H9 (cell line): ENCODE results near the gene NRXN3. TPM values are rescaled to one million over a fixed set of nuclear protein-coding genes. Genes with fewer than 3 reads are reported as not detected.
"Not testable (repeated sequence)": the region's sequence is repeated elsewhere in the genome, so short reads cannot be mapped to it uniquely, and the experiment has no call there.

Source experiments
- DNase-seq: peaks from one replicate; pipeline ENCODE4 v3.0.0-alpha.2; 2017
- H2AFZ ChIP-seq: one replicate; pipeline ENCODE4 v1.6.1; 2013; ENCODE audit warnings: mild to moderate bottlenecking, low read length, control low read depth, moderate library complexity
- H2AK5ac ChIP-seq: 2 replicates; pipeline ENCODE4 v1.6.1; 2013; ENCODE audit warnings: low read length, control low read depth, mixed read lengths; ENCODE audit not compliant: insufficient read length
- H2BK120ac ChIP-seq: one replicate; pipeline ENCODE4 v1.6.1; 2013; ENCODE audit warnings: low read depth, mild to moderate bottlenecking, low read length, control low read depth, inconsistent platforms; ENCODE audit not compliant: poor library complexity, severe bottlenecking
- H2BK12ac ChIP-seq: 2 replicates; pipeline ENCODE4 v1.6.1; 2013; ENCODE audit warnings: low read length, control low read depth, mixed read lengths, low read depth; ENCODE audit not compliant: insufficient read length
- H2BK15ac ChIP-seq: 2 replicates; pipeline ENCODE4 v1.6.1; 2013; ENCODE audit warnings: low read depth, low read length, control low read depth
- H2BK20ac ChIP-seq: one replicate; pipeline ENCODE4 v1.6.1; 2013; ENCODE audit warnings: low read depth, mild to moderate bottlenecking, low read length, control low read depth, inconsistent platforms; ENCODE audit not compliant: poor library complexity, severe bottlenecking
- H2BK5ac ChIP-seq: 2 replicates; pipeline ENCODE4 v1.6.1; 2013; ENCODE audit warnings: low read length, control low read depth, mixed read lengths; ENCODE audit not compliant: insufficient read length
- H3K14ac ChIP-seq: 2 replicates; pipeline ENCODE4 v1.6.1; 2013; ENCODE audit warnings: low read length, control low read depth; ENCODE audit not compliant: insufficient read depth
- H3K18ac ChIP-seq: 2 replicates; pipeline ENCODE4 v1.6.1; 2013; ENCODE audit warnings: low read depth, mild to moderate bottlenecking, mixed read lengths, low read length, control low read depth; ENCODE audit not compliant: insufficient read length
- H3K23ac ChIP-seq: 2 replicates; pipeline ENCODE4 v1.6.1; 2013; ENCODE audit warnings: low read length, control low read depth, mixed read lengths, low read depth; ENCODE audit not compliant: insufficient read length
- H3K23me2 ChIP-seq: 2 replicates; pipeline ENCODE4 v1.6.1; 2013; ENCODE audit warnings: low read depth, mild to moderate bottlenecking, mixed read lengths, low read length, control low read depth; ENCODE audit not compliant: insufficient read length, poor library complexity, severe bottlenecking
- H3K27ac ChIP-seq: 2 replicates; pipeline ENCODE4 v1.5.1; 2013; ENCODE audit warnings: low read length, control low read depth, mixed read lengths, low read depth; ENCODE audit not compliant: insufficient read length
- H3K27me3 ChIP-seq: 2 replicates; pipeline ENCODE4 v1.6.1; 2013; ENCODE audit warnings: low read length, control low read depth, inconsistent platforms; ENCODE audit not compliant: insufficient read depth
- H3K4ac ChIP-seq: 2 replicates; pipeline ENCODE4 v1.6.1; 2013; ENCODE audit warnings: low read depth, mild to moderate bottlenecking, control low read depth, inconsistent platforms, low read length, moderate library complexity
- H3K4me1 ChIP-seq: 2 replicates; pipeline ENCODE4 v1.6.1; 2013; ENCODE audit warnings: low read length, control low read depth, inconsistent platforms; ENCODE audit not compliant: insufficient read depth
- H3K4me2 ChIP-seq: 2 replicates; pipeline ENCODE4 v1.6.1; 2013; ENCODE audit warnings: low read length, control low read depth, mixed read lengths; ENCODE audit not compliant: insufficient read length, insufficient read depth
- H3K56ac ChIP-seq: 2 replicates; pipeline ENCODE4 v1.6.1; 2013; ENCODE audit warnings: low read depth, mild to moderate bottlenecking, mixed read lengths, low read length, control low read depth; ENCODE audit not compliant: insufficient read length
- H3K79me1 ChIP-seq: 2 replicates; pipeline ENCODE4 v1.6.1; 2013; ENCODE audit warnings: low read depth, mild to moderate bottlenecking, moderate library complexity, low read length, control low read depth, inconsistent platforms; ENCODE audit not compliant: insufficient read depth, poor library complexity, severe bottlenecking
- H3K79me2 ChIP-seq: 2 replicates; pipeline ENCODE4 v1.6.1; 2013; ENCODE audit warnings: low read length, control low read depth, inconsistent platforms; ENCODE audit not compliant: insufficient read depth
- H3K9ac ChIP-seq: 2 replicates; pipeline ENCODE4 v1.6.1; 2013; ENCODE audit warnings: low read length, control low read depth, mixed read lengths; ENCODE audit not compliant: insufficient read length; ENCODE audit errors: extremely low read depth
- H3K9me3 ChIP-seq: one replicate; pipeline ENCODE4 v1.6.1; 2013; ENCODE audit warnings: low read depth, low read length, inconsistent platforms; ENCODE audit not compliant: control insufficient read depth
- H3T11ph ChIP-seq: one replicate; pipeline ENCODE4 v1.6.1; 2013; ENCODE audit warnings: mild to moderate bottlenecking, low read length, control low read depth, inconsistent platforms
- H4K20me1 ChIP-seq: one replicate; pipeline ENCODE4 v1.6.1; 2013; ENCODE audit not compliant: control insufficient read depth, insufficient read length, insufficient read depth
- H4K5ac ChIP-seq: 2 replicates; pipeline ENCODE4 v1.6.1; 2013; ENCODE audit warnings: low read depth, mild to moderate bottlenecking, mixed read lengths, low read length, control low read depth; ENCODE audit not compliant: insufficient read length
- H4K8ac ChIP-seq: replicated peaks from 2 replicates; pipeline ENCODE4 v1.6.1; 2013; ENCODE audit warnings: low read length, control low read depth, mixed read lengths, low read depth; ENCODE audit not compliant: insufficient read length
- H4K91ac ChIP-seq: 2 replicates; pipeline ENCODE4 v1.6.1; 2013; ENCODE audit warnings: low read depth, mild to moderate bottlenecking, moderate library complexity, mixed read lengths, low read length, control low read depth; ENCODE audit not compliant: insufficient read length
- H3K27ac Mint-ChIP-seq, 3 experiments: 2 replicates in 2 of 3; 3 replicates in 1 of 3; pipeline ENCODE4 v1.8.0; 2020 to 2021; ENCODE audit warnings: mixed read lengths in 3 of 3, mild to moderate bottlenecking in 1 of 3, moderate library complexity in 1 of 3
- H3K27me3 Mint-ChIP-seq: 2 replicates; pipeline ENCODE4 v1.8.0; 2021; ENCODE audit warnings: low read depth, mild to moderate bottlenecking, moderate library complexity, mixed read lengths
- H3K36me3 Mint-ChIP-seq, 3 experiments: 2 replicates in 2 of 3; 3 replicates in 1 of 3; pipeline ENCODE4 v1.8.0; 2020 to 2021; ENCODE audit warnings: low read depth in 3 of 3, mixed read lengths in 3 of 3; ENCODE audit not compliant: insufficient read depth in 1 of 3
- H3K4me1 Mint-ChIP-seq, 2 experiments: 2 replicates each; pipeline ENCODE4 v1.8.0; 2020; ENCODE audit warnings: mixed read lengths in 2 of 2
- H3K4me3 Mint-ChIP-seq, 2 experiments: 2 replicates in 1 of 2; 3 replicates in 1 of 2; pipeline ENCODE4 v1.8.0; 2020 to 2021; ENCODE audit warnings: mild to moderate bottlenecking in 2 of 2, mixed read lengths in 2 of 2, moderate library complexity in 1 of 2
- H3K9me3 Mint-ChIP-seq, 2 experiments: 2 replicates in 1 of 2; 3 replicates in 1 of 2; pipeline ENCODE4 v1.8.0; 2020; ENCODE audit warnings: mild to moderate bottlenecking in 2 of 2, mixed read lengths in 2 of 2, moderate library complexity in 1 of 2
- CTCF ChIP-seq: fragments of 200-600 bp; sonication (generic); conservative IDR thresholded peaks from 3 replicates; pipeline ENCODE4 v1.8.0; 2021; ENCODE audit warnings: antibody characterized with exemption, mild to moderate bottlenecking
- WGBS: extraction: QIAGEN DNeasy Blood & Tissue Kit; methylation state at CpG from one replicate; pipeline ENCODE4 v1.1.7; 2013; ENCODE audit warnings: missing lambda C conversion rate, low lambda C conversion rate, mixed read lengths; ENCODE audit not compliant: insufficient read length; ENCODE audit errors: extremely low coverage; 5-methylcytosine and 5-hydroxymethylcytosine counted together
- total RNA-seq: library from RNA; stranded (reverse); gene quantifications from 2 replicates; pipeline ENCODE4 v1.2.1, GENCODE V29; 2021

Gene NRXN3
- total RNA-seq, 1 experiment from 2014 or later: 1.8 TPM

GRCh38 chr14:78432046-78432445 lies 261.9 kb downstream of the NRXN3 start:
- H3K27me3 Mint-ChIP-seq: peaks cover 2% of the 10 kb centered on the region; the same call in 1 of the 2 replicates
- Histone ChIP-seq H3K18ac (no peak overlapping the region), H3K23ac (no peak overlapping the region), H4K20me1 (no peaks in the 10 kb centered on the region), H2AK5ac (no peak overlapping the region), H3K79me2 (no peaks in the 10 kb centered on the region), H3K4ac (no peak overlapping the region), H2BK12ac (no peak overlapping the region), H2BK5ac (no peak overlapping the region), H3K27ac (no peak overlapping the region), H4K8ac (no peak overlapping the region), H3K79me1 (no peaks in the 10 kb centered on the region), H3K56ac (no peak overlapping the region), H4K91ac (no peak overlapping the region), H3K4me2 (no peak overlapping the region), H3K27me3 (no peaks in the 10 kb centered on the region), H3K23me2 (no peaks in the 10 kb centered on the region), H2BK15ac (no peak overlapping the region), H2BK120ac (no peak overlapping the region), H3K14ac (no peak overlapping the region), H2AFZ (no peak overlapping the region), H4K5ac (no peak overlapping the region), H3K9me3 (no peaks in the 10 kb centered on the region), H3K4me1 (no peaks in the 10 kb centered on the region), H2BK20ac (no peak overlapping the region), H3K9ac (no peak overlapping the region), H3T11ph (no peak overlapping the region)
- WGBS: no CpG with 5 or more reads among the region's 1 CpG
- no peaks in the 10 kb centered on the region for H3K36me3 Mint-ChIP-seq
- no peak for DNase-seq
- H3K27ac Mint-ChIP-seq: no peak overlapping the region
- H3K4me1 Mint-ChIP-seq: no peaks in the 10 kb centered on the region
- H3K9me3 Mint-ChIP-seq: no peaks in the 10 kb centered on the region
- TF ChIP-seq CTCF: no peak
- H3K4me3 Mint-ChIP-seq: no peak overlapping the region

- H2BK20ac ChIP-seq, H3K23ac ChIP-seq, H3K4me2 ChIP-seq, H3K79me1 ChIP-seq, H3K27ac ChIP-seq, H3T11ph ChIP-seq, DNase-seq, H2AFZ ChIP-seq, H3K4ac ChIP-seq, H3K9me3 ChIP-seq, H4K5ac ChIP-seq, H3K4me1 ChIP-seq, H2BK5ac ChIP-seq, H3K56ac ChIP-seq, H2BK12ac ChIP-seq, H4K8ac ChIP-seq, H3K4me3 Mint-ChIP-seq, H3K14ac ChIP-seq, H3K23me2 ChIP-seq, H2AK5ac ChIP-seq, H2BK120ac ChIP-seq, H3K79me2 ChIP-seq, H2BK15ac ChIP-seq, H3K36me3 Mint-ChIP-seq, H3K27ac Mint-ChIP-seq, H3K9ac ChIP-seq, H3K27me3 ChIP-seq, H3K18ac ChIP-seq, H3K27me3 Mint-ChIP-seq, H4K91ac ChIP-seq, H4K20me1 ChIP-seq, H3K9me3 Mint-ChIP-seq: not testable (repeated sequence)
- WGBS: no CpG with 5 or more reads among the region's 3 CpGs
- peaks cover 6 to 13% of the 10 kb centered on the region in 2 experiments; a peak in 3 of 4 replicates for H3K4me1 Mint-ChIP-seq
These were observed 267.3 kb downstream of the NRXN3 start for GRCh38 chr14:78437448-78437847.
